IgD-negative memory B cell (primary cell): ENCODE results near the gene PPP6R2. TPM values are rescaled to one million over a fixed set of nuclear protein-coding genes. Genes with fewer than 3 reads are reported as not detected.

Experiments
- H3K27ac Mint-ChIP-seq, 3 donors: one replicate each; pipeline ENCODE4 v1.8.0; 2020 to 2022; ENCODE audit warnings: mild to moderate bottlenecking in 3 of 3, mixed read lengths in 3 of 3, moderate library complexity in 1 of 3
- H3K27me3 Mint-ChIP-seq: one replicate; pipeline ENCODE4 v1.8.0; 2021; ENCODE audit warnings: mixed read lengths
- H3K36me3 Mint-ChIP-seq: one replicate; pipeline ENCODE4 v1.8.0; 2020; ENCODE audit warnings: mild to moderate bottlenecking, mixed read lengths
- H3K4me1 Mint-ChIP-seq, 3 donors: one replicate each; pipeline ENCODE4 v1.8.0; 2020 to 2022; ENCODE audit warnings: mixed read lengths in 3 of 3, mild to moderate bottlenecking in 1 of 3
- H3K4me3 Mint-ChIP-seq, 4 donors: one replicate each; pipeline ENCODE4 v1.8.0; 2020 to 2022; ENCODE audit warnings: mild to moderate bottlenecking in 4 of 4, mixed read lengths in 4 of 4, moderate library complexity in 3 of 4
- H3K9me3 Mint-ChIP-seq, 3 donors: one replicate each; pipeline ENCODE4 v1.8.0; 2020 to 2021; ENCODE audit warnings: mixed read lengths in 3 of 3, mild to moderate bottlenecking in 1 of 3
- polyA plus RNA-seq: library from polyadenylated mRNA; unstranded; fragments of 300-500 nt; fragmentation: Illumina TruSeq; gene quantifications from one replicate; pipeline ENCODE4 v1.2.3, GENCODE V29; 2021

PPP6R2 gene
- polyA plus RNA-seq, 1 donor from 2014 or later = 27.0 TPM

DNA sequence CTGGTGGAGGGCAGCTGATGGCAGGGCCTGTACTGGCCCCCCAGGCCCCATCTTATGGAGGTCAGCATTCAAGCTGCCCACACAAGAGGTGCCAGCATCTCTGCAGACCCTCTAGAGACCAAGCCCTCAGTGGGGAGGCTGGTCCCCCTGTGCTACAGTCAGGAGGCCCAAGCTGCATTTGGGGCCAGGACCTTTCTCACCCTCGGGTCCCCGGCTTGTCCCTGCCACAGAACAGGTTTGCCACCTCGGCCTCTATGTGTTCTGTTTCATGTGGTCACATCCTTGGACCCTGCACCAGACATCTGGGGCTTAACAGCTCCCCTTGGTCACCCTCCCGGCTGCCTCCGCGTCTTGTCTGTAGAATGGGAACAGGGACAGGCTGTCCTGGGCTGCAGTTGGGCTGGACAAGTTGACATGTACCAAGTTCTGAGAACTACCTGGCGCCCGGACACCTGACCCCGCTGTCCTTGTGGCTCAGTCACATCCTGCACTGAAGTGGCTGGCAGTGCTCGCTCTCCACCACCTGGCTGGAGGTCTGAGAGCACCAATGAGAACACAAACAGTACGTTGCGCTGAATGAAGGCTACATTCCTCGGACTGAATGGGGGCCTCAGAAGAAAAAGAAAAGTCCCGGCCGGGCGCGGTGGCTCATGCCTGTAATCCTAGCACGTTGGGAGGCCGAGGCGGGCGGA lies 33.0 kb upstream of the PPP6R2 start:
- Mint-ChIP-seq H3K36me3 (no peaks in the 10 kb centered on the region), H3K27ac (peak overlapping the region in 1 of 3 donors; percentile 9), H3K27me3 (peaks cover 9% of the 10 kb centered on the region), H3K4me1 (peaks cover 12 to 19% (median 14%) of the 10 kb centered on the region in 3 donors), H3K4me3 (peak overlapping the region in 2 of 4 donors; percentile 2 to 44), H3K9me3 (no peaks in the 10 kb centered on the region)

DNA sequence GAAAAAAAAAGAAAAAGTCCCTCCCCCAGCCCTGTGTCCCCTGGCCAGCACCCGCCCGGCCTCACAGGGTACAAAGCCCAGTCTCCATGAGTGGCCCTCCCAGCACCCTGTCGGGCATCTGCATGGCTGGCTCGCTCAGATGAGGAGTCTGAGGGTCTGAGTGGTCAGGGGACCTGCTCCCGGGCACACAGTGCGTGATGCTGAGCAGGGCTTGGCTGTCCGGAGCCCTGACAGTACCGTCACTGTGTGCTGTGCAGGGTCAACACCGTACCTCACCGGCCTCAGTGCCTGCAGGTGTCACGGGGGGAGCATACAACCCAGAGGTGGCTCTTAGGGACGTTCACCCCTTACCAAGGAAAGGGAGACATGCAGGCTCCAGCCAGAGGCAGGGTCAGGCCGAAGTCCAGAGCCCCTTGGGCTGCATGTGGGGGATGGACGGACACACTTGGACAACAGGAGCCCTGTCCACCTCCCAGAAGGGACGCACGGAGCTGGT lies 32.1 kb upstream of the PPP6R2 start:
- Mint-ChIP-seq H3K4me1 (peaks cover 10 to 15% (median 14%) of the 10 kb centered on the region in 3 donors), H3K36me3 (no peaks in the 10 kb centered on the region), H3K27me3 (peaks cover 6% of the 10 kb centered on the region), H3K9me3 (no peaks in the 10 kb centered on the region), H3K27ac (no peak overlapping the region), H3K4me3 (no peak overlapping the region)

DNA sequence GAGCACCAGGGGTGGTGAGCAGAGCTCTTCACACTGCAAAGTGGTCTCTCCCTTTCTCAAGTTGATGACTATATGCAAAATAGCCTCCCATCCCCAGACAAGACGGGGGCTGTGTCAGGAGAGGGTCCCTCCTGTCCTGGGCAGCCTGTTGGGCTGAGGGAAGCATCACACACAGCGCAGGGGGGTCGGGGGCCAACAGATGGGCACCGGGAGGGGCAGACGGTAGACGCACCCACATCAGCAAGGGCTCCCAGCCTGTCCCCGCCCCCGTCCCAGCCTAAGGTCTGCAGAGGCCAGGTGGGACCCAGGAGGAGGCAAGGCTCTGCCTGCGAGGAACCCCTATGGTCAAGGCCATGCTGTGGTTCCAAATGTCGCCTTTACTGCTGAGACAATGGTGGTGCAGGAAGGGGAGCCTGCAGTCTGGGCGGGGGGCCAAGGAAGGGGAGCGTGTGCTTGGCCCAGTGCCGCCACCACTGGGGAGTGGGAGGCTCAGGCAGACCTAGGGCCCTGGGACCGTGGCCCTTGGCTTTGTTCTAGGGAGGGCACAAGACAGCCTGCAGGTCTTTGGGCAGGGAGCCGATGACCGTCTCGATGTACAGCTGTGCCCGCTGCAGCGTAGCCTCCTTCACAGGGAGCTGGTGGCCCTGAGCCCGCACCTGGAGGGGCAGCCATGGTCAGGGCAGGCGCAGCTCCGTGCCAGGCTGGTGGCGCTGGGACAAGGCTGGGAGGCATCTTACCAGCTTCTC lies 31.3 kb upstream of the PPP6R2 start:
- Mint-ChIP-seq H3K4me3 (no peak overlapping the region), H3K36me3 (no peaks in the 10 kb centered on the region), H3K27me3 (peaks cover 2% of the 10 kb centered on the region), H3K4me1 (peaks cover 6 to 12% (median 11%) of the 10 kb centered on the region in 3 donors), H3K27ac (no peak overlapping the region), H3K9me3 (no peaks in the 10 kb centered on the region)

DNA sequence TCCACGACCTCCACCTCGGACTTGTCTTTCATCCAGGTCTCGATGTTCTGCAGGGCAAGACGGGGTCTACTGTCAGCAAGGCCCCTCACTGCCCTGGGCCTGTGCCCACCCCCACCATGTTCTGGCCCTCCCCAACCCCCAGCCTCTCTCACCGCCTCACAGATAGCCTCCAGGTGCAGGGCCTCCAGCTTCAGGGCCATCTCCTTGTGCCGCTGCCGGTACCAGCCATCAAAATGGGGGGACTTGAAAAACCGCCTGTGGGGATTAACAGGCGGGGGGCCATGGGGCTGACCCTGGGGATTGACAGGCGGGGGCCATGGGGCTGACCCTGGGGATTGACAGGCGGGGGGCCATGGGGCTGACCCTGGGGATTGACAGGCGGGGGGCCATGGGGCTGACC lies 30.8 kb upstream of the PPP6R2 start:
- H3K27ac Mint-ChIP-seq = no peak overlapping the region
- H3K27me3 Mint-ChIP-seq = peaks cover 2% of the 10 kb centered on the region
- peaks cover 6 to 12% (median 11%) of the 10 kb centered on the region in 3 donors for H3K4me1 Mint-ChIP-seq
- no peak overlapping the region for H3K4me3 Mint-ChIP-seq
- H3K9me3 Mint-ChIP-seq = no peaks in the 10 kb centered on the region
- no peaks in the 10 kb centered on the region for H3K36me3 Mint-ChIP-seq

DNA sequence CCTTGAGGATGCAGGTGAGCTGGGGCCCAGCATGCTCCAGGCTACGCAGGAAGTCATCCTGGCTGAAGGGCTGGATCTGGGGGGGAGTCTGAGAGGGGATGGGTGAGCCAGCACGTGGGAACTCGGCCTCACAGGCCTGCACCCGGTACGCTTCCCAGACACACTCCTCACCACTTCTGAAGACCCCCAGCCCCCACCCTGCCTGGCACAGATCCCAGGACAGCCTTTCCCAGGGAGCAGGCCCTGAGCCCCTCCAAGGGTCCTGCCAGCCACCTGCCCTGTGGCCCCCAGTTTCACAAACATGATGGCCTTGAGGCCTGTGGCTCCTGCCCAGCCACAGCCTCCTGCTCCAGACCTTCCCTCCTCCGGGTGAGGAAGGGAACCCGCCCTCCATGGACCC lies 30.1 kb upstream of the PPP6R2 start:
- Mint-ChIP-seq H3K9me3 (no peaks in the 10 kb centered on the region), H3K4me1 (peaks cover 6 to 12% (median 11%) of the 10 kb centered on the region in 3 donors), H3K36me3 (no peaks in the 10 kb centered on the region), H3K4me3 (no peak overlapping the region), H3K27me3 (peaks cover 2% of the 10 kb centered on the region), H3K27ac (no peak overlapping the region)

DNA sequence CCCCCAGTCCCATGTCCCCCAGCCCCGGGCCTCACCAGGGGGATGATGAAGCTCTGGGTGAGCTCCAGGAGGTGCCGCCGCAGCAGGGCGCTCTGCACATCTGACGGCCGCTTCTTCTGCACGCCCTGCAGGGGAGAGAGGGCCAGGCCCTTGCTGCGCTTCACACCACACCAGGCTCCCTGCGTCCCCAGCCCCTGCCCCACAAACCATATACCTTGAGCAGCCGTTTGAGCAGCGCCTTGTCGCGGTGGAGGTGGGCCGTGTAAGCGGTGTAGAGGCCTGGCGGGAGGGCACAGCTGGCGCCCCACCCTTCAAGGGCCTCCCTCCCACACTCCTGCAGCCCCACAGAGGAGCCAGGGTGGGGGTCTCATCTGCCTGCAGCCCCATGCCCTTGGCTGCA lies 29.5 kb upstream of the PPP6R2 start:
- Mint-ChIP-seq H3K9me3 (no peaks in the 10 kb centered on the region), H3K36me3 (no peaks in the 10 kb centered on the region), H3K27me3 (peaks cover 2% of the 10 kb centered on the region), H3K4me1 (peaks cover 11 to 16% (median 13%) of the 10 kb centered on the region in 3 donors), H3K27ac (peak overlapping the region in 1 of 3 donors; percentile 46), H3K4me3 (peak overlapping the region in 1 of 4 donors; percentile 91)

DNA sequence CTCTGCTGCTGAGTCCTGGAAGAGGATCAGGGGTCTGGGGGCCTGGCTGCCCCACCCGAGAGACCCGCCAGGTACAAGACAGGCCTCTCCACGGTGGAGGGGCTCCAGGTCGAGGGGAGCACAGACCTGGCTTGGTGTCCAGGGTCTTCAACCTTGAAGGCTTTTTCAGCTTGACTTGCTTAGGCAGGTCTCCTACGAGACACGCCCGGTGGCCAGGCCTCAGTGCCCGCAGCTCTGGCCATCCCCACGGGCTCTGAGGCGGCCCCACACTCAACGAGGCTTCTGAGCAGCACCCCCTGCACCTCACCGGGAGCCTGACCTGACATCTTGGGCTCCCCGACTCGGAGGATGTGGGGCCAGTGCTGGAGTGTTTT lies 29.1 kb upstream of the PPP6R2 start:
- Mint-ChIP-seq H3K4me3 (peak overlapping the region; percentile 69 to 91 (median 77)), H3K27ac (peak overlapping the region; percentile 76 to 89 (median 78)), H3K4me1 (peaks cover 12 to 19% (median 13%) of the 10 kb centered on the region in 3 donors), H3K36me3 (no peaks in the 10 kb centered on the region), H3K9me3 (no peaks in the 10 kb centered on the region), H3K27me3 (no peaks in the 10 kb centered on the region)

DNA sequence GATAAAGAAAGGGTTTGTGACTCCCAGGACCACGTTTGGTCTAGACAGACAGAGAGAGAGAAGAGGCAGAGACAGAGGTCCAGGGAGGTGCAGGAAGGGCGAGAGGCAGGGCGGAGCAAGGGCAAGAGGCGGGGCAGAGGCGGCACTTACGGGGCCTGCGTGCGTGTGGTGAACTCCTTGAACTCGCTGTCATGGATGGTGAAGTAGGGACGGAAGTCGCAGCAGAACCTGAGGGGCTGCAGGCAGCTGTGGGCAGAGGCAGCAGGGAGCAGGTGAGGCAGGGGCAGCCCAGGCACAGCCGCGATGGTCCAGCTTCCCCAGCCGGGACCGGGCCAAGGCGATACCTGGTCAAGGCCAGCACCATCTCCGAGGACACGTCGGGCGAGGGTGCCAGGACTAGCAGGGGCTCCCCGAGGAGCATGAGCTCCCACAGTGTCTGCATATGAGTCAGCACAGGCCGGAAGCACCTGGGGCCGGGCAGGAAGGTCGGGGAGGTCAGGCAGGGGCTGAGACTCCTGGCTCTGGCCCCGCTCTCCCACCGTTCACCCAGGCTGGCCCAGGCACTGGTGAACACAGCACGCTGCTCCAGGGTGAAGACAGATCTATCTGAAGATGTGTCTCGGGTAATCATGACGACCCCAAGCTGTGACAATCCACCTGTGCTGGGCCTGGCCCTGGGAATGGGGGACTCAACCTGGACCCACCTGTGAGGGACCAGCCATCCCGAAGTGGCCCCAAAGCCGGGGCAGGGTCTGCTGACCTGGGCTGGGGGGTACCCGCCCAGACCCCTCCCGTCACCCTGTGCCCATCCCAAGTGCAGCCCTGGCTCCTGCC lies 28.5 kb upstream of the PPP6R2 start:
- H3K36me3 Mint-ChIP-seq = no peaks in the 10 kb centered on the region
- peaks cover 12 to 22% (median 13%) of the 10 kb centered on the region in 3 donors for H3K4me1 Mint-ChIP-seq
- peak overlapping the region; percentile 69 to 91 (median 77) for H3K4me3 Mint-ChIP-seq
- H3K9me3 Mint-ChIP-seq = no peaks in the 10 kb centered on the region
- H3K27me3 Mint-ChIP-seq = no peaks in the 10 kb centered on the region
- H3K27ac Mint-ChIP-seq = peak overlapping the region; percentile 76 to 89 (median 78)

DNA sequence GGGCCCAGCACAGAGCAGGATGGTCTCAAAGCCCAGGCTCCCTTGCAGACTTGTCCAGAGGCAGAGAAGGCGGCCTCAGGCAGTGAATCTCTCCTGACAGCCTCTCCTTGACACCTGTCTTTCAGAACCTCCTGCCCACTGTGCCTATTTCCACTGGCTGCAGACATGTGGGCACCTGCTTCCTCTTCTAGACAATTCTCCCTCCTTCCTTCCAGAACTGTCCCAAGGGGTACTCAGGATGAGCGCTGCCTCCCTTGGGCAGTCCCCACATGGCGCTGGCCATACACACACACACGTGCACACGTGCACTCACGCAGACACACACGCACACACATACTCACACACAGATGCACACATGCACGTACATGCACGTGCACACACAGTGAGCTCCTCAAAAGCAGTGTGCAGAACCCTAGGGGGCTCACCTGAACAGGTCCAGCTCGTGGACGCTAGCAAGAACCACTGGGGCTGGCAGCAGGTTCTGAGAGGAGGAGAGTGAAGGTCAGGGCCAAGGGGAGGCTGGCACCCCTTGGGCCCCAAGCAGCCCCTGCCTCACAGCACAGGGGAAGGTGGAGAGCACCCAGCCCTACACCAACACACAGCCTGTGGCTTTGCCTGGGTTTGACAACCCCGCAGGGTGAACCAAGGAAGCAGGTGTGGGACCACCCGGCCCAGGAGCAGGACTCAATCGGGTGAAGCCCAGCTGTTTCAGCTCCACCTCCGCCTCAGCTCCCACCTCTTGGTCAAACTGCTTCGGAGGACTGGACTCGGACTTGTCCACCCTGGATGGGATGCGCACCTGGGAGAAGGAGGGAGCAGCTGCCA lies 27.6 kb upstream of the PPP6R2 start:
- Mint-ChIP-seq H3K4me3 (peak overlapping the region in 2 of 4 donors; percentile 13 to 49), H3K9me3 (no peaks in the 10 kb centered on the region), H3K27ac (peak overlapping the region in 2 of 3 donors; percentile 85 to 89), H3K36me3 (no peaks in the 10 kb centered on the region), H3K27me3 (no peaks in the 10 kb centered on the region), H3K4me1 (peaks cover 12 to 20% (median 13%) of the 10 kb centered on the region in 3 donors)

DNA sequence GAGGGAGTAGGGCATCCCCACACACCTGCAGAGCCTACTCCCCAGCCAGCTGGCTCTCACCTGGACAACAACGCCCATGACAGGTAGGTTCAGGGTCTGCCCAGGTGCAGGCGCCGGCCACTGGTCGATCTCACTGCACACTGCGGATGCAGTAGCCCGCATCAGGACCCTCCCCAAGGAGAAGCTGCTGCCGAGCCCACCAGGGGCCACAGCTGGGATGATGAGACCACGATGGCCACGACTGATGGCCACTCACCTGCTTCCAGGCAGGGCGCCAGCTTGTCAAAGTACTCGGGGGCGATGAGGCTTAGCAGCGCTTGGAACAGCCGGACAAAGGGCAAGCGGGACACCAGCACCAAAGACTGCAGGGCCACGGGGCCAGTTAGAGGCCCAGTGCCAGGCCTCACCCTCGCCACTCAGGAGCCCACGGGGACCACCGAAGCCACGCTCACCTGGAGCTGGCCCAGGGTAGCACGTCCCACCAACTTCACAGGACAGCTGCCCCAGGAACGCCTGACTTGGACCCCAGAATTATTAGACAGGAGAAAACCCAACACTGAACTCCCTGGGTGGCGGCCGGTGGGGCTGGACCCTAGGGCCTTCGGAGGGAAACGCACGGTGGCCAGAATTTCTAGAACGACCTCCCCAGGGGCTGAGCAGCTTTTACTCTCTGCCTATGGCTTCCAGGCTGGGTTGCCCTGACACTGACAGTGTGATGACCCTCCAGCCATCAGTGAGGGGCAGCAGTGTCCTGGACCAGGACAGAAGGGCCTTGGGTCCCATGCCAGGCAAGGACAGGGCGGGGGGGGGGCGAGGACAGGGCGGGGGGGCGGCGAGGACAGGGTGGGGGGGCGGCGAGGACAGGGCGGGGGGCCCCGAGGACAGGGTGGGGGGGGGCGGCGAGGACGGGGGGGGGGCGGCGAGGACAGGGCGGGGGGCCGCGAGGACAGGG lies 26.7 kb upstream of the PPP6R2 start:
- no peak overlapping the region for H3K27ac Mint-ChIP-seq
- no peaks in the 10 kb centered on the region for H3K36me3 Mint-ChIP-seq
- H3K9me3 Mint-ChIP-seq = no peaks in the 10 kb centered on the region
- H3K4me3 Mint-ChIP-seq = peak overlapping the region in 1 of 4 donors; percentile 58
- no peaks in the 10 kb centered on the region for H3K27me3 Mint-ChIP-seq
- peaks cover 12 to 19% (median 13%) of the 10 kb centered on the region in 3 donors for H3K4me1 Mint-ChIP-seq

DNA sequence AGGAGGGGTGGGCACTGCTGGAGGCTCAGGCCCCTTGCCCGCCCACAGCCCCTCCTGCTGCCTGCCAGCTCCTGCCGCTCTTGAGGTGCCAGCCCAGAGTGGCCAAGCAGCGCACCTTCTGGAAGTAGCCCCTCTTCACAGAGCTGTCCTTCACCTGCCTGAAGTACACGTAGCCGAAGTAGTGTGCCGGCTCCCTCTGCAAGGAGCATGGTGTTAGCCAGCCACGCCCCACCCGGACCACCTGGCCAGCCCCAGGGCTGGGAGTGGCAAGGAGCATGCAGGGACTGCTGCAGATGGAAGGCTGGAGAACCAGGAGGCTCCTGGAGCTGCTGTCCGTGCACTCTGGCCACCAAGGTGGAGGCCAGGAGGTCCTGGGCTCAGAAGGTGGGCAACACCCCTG lies 25.9 kb upstream of the PPP6R2 start:
- Mint-ChIP-seq H3K27ac (no peak overlapping the region), H3K4me3 (no peak overlapping the region), H3K27me3 (no peaks in the 10 kb centered on the region), H3K9me3 (no peaks in the 10 kb centered on the region), H3K4me1 (peaks cover 12 to 19% (median 13%) of the 10 kb centered on the region in 3 donors), H3K36me3 (no peaks in the 10 kb centered on the region)

DNA sequence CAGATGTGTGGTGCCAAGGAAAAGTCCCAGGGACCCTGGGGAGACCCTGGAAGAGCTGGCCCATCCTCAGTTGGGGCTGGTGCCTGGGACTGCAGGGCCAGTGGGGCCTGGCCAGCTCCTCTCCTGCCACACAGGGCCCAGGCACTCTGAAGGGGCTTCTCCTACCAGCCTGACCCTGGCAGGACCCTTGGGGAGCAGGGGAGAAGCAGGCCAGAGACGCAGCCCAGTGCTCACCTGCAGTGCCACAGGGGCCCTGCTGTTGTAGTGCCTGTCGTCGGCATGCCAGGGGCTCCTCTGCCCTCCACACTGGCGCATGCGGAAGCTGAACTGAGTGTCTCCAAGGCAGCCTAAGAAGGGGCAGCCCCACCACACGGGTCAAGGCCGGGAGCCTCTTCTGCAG lies 25.5 kb upstream of the PPP6R2 start:
- Mint-ChIP-seq H3K27ac (no peak overlapping the region), H3K27me3 (no peaks in the 10 kb centered on the region), H3K4me3 (no peak overlapping the region), H3K9me3 (no peaks in the 10 kb centered on the region), H3K4me1 (peaks cover 12 to 19% (median 13%) of the 10 kb centered on the region in 3 donors), H3K36me3 (no peaks in the 10 kb centered on the region)

DNA sequence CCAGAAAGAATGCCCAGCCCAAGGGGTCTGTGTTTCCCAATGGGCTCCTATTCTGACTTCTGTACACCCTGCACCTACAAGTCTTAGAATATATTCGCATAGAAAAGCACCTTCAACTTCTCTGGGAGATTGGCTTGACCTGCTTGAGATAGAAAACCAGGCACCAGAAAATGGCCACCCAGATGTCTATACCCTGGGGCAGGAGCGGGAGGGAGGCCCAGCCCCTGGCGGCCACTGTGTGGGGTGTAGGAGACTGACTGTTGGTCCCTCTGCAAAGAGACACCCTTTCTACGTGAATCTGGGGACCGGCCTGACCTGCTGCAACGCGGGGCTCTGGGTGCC lies 24.8 kb upstream of the PPP6R2 start:
- Mint-ChIP-seq H3K9me3 (no peaks in the 10 kb centered on the region), H3K4me3 (peak overlapping the region in 3 of 4 donors; percentile 37 to 43 (median 43)), H3K36me3 (no peaks in the 10 kb centered on the region), H3K27me3 (no peaks in the 10 kb centered on the region), H3K4me1 (peaks cover 12 to 19% (median 13%) of the 10 kb centered on the region in 3 donors), H3K27ac (peak overlapping the region in 1 of 3 donors; percentile 10)
